Sigmoid colon (tissue), 7 donors: Measurements from ENCODE around the gene COLEC11. TPM values are rescaled to one million over a fixed set of nuclear protein-coding genes. Genes with fewer than 3 reads are reported as not detected.
A peak's percentile ranks its signal among the peaks of the same experiment; 100 is the strongest.
"Not testable (repeated sequence)": the region's sequence is repeated elsewhere in the genome, so short reads cannot be mapped to it uniquely, and the experiment has no call there.

Source experiments
- DNase-seq: peaks from one replicate; pipeline ENCODE4 v3.0.0-alpha.2; 2019
- H3K27ac ChIP-seq, 4 donors: fragments of 200-600 bp; sonication (generic); one replicate each; pipeline ENCODE4 v1.5.1; 2016 to 2019; ENCODE audit warnings: mild to moderate bottlenecking in 1 of 4
- H3K27me3 ChIP-seq, 3 donors: fragments of 200-600 bp; sonication (generic); one replicate each; pipeline ENCODE4 v1.5.1; 2019; ENCODE audit warnings: mild to moderate bottlenecking in 1 of 3
- H3K36me3 ChIP-seq, 4 donors: fragments of 200-600 bp; sonication (generic); one replicate each; pipeline ENCODE4 v1.5.1; 2016 to 2019
- H3K4me1 ChIP-seq, 4 donors: fragments of 200-600 bp; sonication (generic); one replicate each; pipeline ENCODE4 v1.5.1; 2017 to 2019
- H3K4me3 ChIP-seq, 4 donors: fragments of 200-600 bp; sonication (generic); one replicate each; pipeline ENCODE4 v1.5.1; 2017 to 2019; ENCODE audit warnings: mild to moderate bottlenecking in 2 of 4, moderate library complexity in 1 of 4
- H3K9me3 ChIP-seq, 4 donors: fragments of 200-600 bp in 3 of 4; sonication (generic) in 3 of 4; one replicate each; pipeline versions ENCODE4 v1.5.1 to v1.6.1; 2013 to 2019
- CTCF ChIP-seq, 4 experiments: fragments of 450-650 bp in 3 of 4; fragments of 200-600 bp in 1 of 4; IDR thresholded peaks; one replicate each; pipeline ENCODE4 v1.5.1; 2016 to 2019; ENCODE audit warnings: antibody characterized with exemption in 4 of 4, mild to moderate bottlenecking in 3 of 4, moderate library complexity in 2 of 4
- EP300 ChIP-seq, 4 donors: sonication (generic); formaldehyde crosslinking; IDR thresholded peaks; one replicate each; pipeline ENCODE4 v1.6.1; 2017; ENCODE audit warnings: antibody characterized with exemption in 4 of 4
- POLR2A ChIP-seq, 2 donors: fragments of 450-650 bp; IDR thresholded peaks; one replicate each; pipeline ENCODE4 v1.6.1; 2016; ENCODE audit warnings: antibody characterized with exemption in 2 of 2, mild to moderate bottlenecking in 2 of 2, moderate library complexity in 2 of 2
- POLR2AphosphoS5 ChIP-seq, 4 donors: sonication (generic); formaldehyde crosslinking; IDR thresholded peaks; one replicate each; pipeline ENCODE4 v1.6.1; 2017; ENCODE audit warnings: antibody characterized with exemption in 4 of 4
- WGBS, 2 donors: extraction: QIAGEN DNeasy Blood & Tissue Kit; methylation state at CpG; one replicate each; pipeline ENCODE4 v1.1.7; 2013; 5-methylcytosine and 5-hydroxymethylcytosine counted together
- intact Hi-C: fragments of 100-400 bp; cut with DNase I; formaldehyde crosslinking; loops from one replicate; pipeline ENCODE4 v1.15.1; 2023
- polyA plus RNA-seq, 3 donors: library from polyadenylated mRNA; stranded (reverse); fragments of 200-250 nt; gene quantifications; one replicate each; pipeline ENCODE4 v1.2.3, GENCODE V29; 2013
- total RNA-seq, 4 donors: library from RNA; depleted of rRNA; stranded (reverse); fragments of >200 nt; gene quantifications; one replicate each; pipeline ENCODE4 v1.1.0, GENCODE V29; 2016
- donor health status: healthy with polysubstance abuse.
- donor health status: Bipolar disorder and iron deficiency.
- donor health status: healthy.

COLEC11 gene
- total and polyA plus RNA-seq, 7 donors: 0.92 to 8.2 (median 2.9) TPM

- H3K9me3 ChIP-seq: no peaks in the 10 kb centered on the region
- peaks cover 0 to 16% (median 0%) of the 10 kb centered on the region in 4 donors for H3K4me1 ChIP-seq
- intact Hi-C loops: no loop called here
- no peak overlapping the region for H3K4me3 ChIP-seq
- H3K27ac ChIP-seq: no peak overlapping the region
- H3K27me3 ChIP-seq: no peaks in the 10 kb centered on the region
- H3K36me3 ChIP-seq: no peaks in the 10 kb centered on the region
- DNase-seq: peak; percentile 58
- WGBS, 2 donors: 67 to 78% methylated on average over 19 of the region's 19 CpGs
- no peak for TF ChIP-seq POLR2A (IDR thresholded peaks at IDR 0.05)
- no peak for TF ChIP-seq CTCF (IDR thresholded peaks at IDR 0.05)
- TF ChIP-seq EP300 (IDR thresholded peaks at IDR 0.05): no peak
- TF ChIP-seq POLR2AphosphoS5 (IDR thresholded peaks at IDR 0.05): no peak
These were observed 13.7 kb downstream of the COLEC11 start for GRCh38 chr2:3608373-3609278.

- H3K4me1 ChIP-seq: peaks cover 0 to 12% (median 0%) of the 10 kb centered on the region in 4 donors
- DNase-seq, H3K27ac ChIP-seq, H3K36me3 ChIP-seq, H3K4me3 ChIP-seq, H3K9me3 ChIP-seq, H3K27me3 ChIP-seq, intact Hi-C loops: not testable (repeated sequence)
- 60 to 70% methylated on average over 4 of the region's 4 CpGs for WGBS, 2 donors
These were observed 14.4 kb downstream of the COLEC11 start for GRCh38 chr2:3609279-3609673.

GRCh38 chr2:3610415-3610814 is 15.5 kb downstream of the COLEC11 start:
- H3K36me3 ChIP-seq: no peaks in the 10 kb centered on the region
- peaks cover 0 to 9% (median 0%) of the 10 kb centered on the region in 4 donors for H3K4me1 ChIP-seq
- WGBS, 2 donors: 87 to 91% methylated on average over 9 of the region's 9 CpGs
- DNase-seq: peak; percentile 28
- H3K27ac ChIP-seq: no peak overlapping the region
- TF ChIP-seq POLR2A (IDR thresholded peaks at IDR 0.05) (no peak), CTCF (IDR thresholded peaks at IDR 0.05) (no peak), POLR2AphosphoS5 (IDR thresholded peaks at IDR 0.05) (no peak), EP300 (IDR thresholded peaks at IDR 0.05) (no peak)
- H3K9me3 ChIP-seq: no peaks in the 10 kb centered on the region
- H3K27me3 ChIP-seq: no peaks in the 10 kb centered on the region
- intact Hi-C loops: no loop called here
- H3K4me3 ChIP-seq: no peak overlapping the region

GRCh38 chr2:3610881-3611505 is 16.1 kb downstream of the COLEC11 start:
- no peaks in the 10 kb centered on the region for H3K36me3 ChIP-seq
- H3K4me1 ChIP-seq: peaks cover 0 to 9% (median 0%) of the 10 kb centered on the region in 4 donors
- H3K27me3 ChIP-seq: no peaks in the 10 kb centered on the region
- intact Hi-C loops: no loop called here
- WGBS, 2 donors: 80 to 83% methylated on average over 23 of the region's 23 CpGs
- TF ChIP-seq POLR2AphosphoS5 (IDR thresholded peaks at IDR 0.05): no peak
- TF ChIP-seq POLR2A (IDR thresholded peaks at IDR 0.05): no peak
- TF ChIP-seq EP300 (IDR thresholded peaks at IDR 0.05): no peak
- TF ChIP-seq CTCF (IDR thresholded peaks at IDR 0.05): no peak
- no peaks in the 10 kb centered on the region for H3K9me3 ChIP-seq
- no peak overlapping the region for H3K27ac ChIP-seq
- peak; percentile 39 for DNase-seq
- no peak overlapping the region for H3K4me3 ChIP-seq

- H3K4me3 ChIP-seq: no peak overlapping the region
- peak; percentile 28 for DNase-seq
- no peaks in the 10 kb centered on the region for H3K9me3 ChIP-seq
- 87 to 90% methylated on average over 11 of the region's 11 CpGs for WGBS, 2 donors
- peaks cover 0 to 6% (median 0%) of the 10 kb centered on the region in 4 donors for H3K4me1 ChIP-seq
- no peaks in the 10 kb centered on the region for H3K27me3 ChIP-seq
- H3K36me3 ChIP-seq: no peaks in the 10 kb centered on the region
- H3K27ac ChIP-seq: no peak overlapping the region
- intact Hi-C loops: no loop called here
- TF ChIP-seq EP300 (IDR thresholded peaks at IDR 0.05): no peak
- no peak for TF ChIP-seq POLR2A (IDR thresholded peaks at IDR 0.05)
- no peak for TF ChIP-seq CTCF (IDR thresholded peaks at IDR 0.05)
- TF ChIP-seq POLR2AphosphoS5 (IDR thresholded peaks at IDR 0.05): no peak
These were observed 16.7 kb downstream of the COLEC11 start for GRCh38 chr2:3611589-3611988.
